HG03175 (cell line): ENCODE data around the gene CBLC.
A peak's percentile ranks its signal among the peaks of the same experiment; 100 is the strongest.

Experiments
- ATAC-seq: cut with Tn5 transposase; IDR thresholded peaks from one replicate; pipeline ENCODE4 v1.9.1; 2021; ENCODE audit warnings: mild to moderate bottlenecking, moderate library complexity; ENCODE audit not compliant: unreplicated experiment

Gene CBLC

GRCh38 chr19:44794610-44795009, 16.9 kb downstream of the CBLC start:
- ATAC-seq = no peak

- no peak for ATAC-seq
Observed at GRCh38 chr19:44795398-44795987, 17.8 kb downstream of the CBLC start.

- ATAC-seq = no peak
Observed at GRCh38 chr19:44796701-44797115, 19.0 kb downstream of the CBLC start.

GRCh38 chr19:44799627-44800346, 22.1 kb downstream of the CBLC start:
- ATAC-seq = no peak

GRCh38 chr19:44800461-44800860, 22.8 kb downstream of the CBLC start:
- ATAC-seq = peak; percentile 78

- ATAC-seq = no peak
Observed at GRCh38 chr19:44803442-44804428, 26.0 kb downstream of the CBLC start.

GRCh38 chr19:44806291-44806690, 28.6 kb downstream of the CBLC start:
- no peak for ATAC-seq

- no peak for ATAC-seq
Observed at GRCh38 chr19:44807162-44807561, 29.5 kb downstream of the CBLC start.

GRCh38 chr19:44807652-44808462, 30.2 kb downstream of the CBLC start:
- no peak for ATAC-seq

- no peak for ATAC-seq
Observed at GRCh38 chr19:44808463-44809371, 31.0 kb downstream of the CBLC start, which contains the start of gene BCAM. Gene BCAM (plus strand): TSS chr19:44809103. CDS start chr19:44809125, 22 bp downstream.

GRCh38 chr19:44809577-44810233, 32.0 kb downstream of the CBLC start:
- ATAC-seq = no peak

- no peak for ATAC-seq
Observed at GRCh38 chr19:44810234-44811121, 32.8 kb downstream of the CBLC start.

- ATAC-seq = no peak
Observed at GRCh38 chr19:44811122-44811419, 33.4 kb downstream of the CBLC start.

- ATAC-seq = no peak
Observed at GRCh38 chr19:44812142-44812718, 34.5 kb downstream of the CBLC start.

- no peak for ATAC-seq
Observed at GRCh38 chr19:44813070-44813840, 35.6 kb downstream of the CBLC start.

GRCh38 chr19:44813841-44814470, 36.3 kb downstream of the CBLC start:
- no peak for ATAC-seq

- ATAC-seq = no peak
Observed at GRCh38 chr19:44814517-44814916, 36.8 kb downstream of the CBLC start.
